Activated CD8-positive, alpha-beta memory T cell treated with anti-CD3 and anti-CD28 coated beads for 24 hours (primary cell): ENCODE data around the gene COA1.
"Not testable (repeated sequence)": the region's sequence is repeated elsewhere in the genome, so short reads cannot be mapped to it uniquely, and the experiment has no call there.

Source experiments
- DNase-seq: peaks from one replicate; pipeline ENCODE4 v3.0.0-alpha.2; 2020

The COA1 gene

GRCh38 chr7:43625980-43626379 lies 103.3 kb downstream of the COA1 start:
- DNase-seq: no peak

- DNase-seq: peak; percentile 74
Measured at GRCh38 chr7:43625453-43625852, 103.9 kb downstream of the COA1 start.

GRCh38 chr7:43624156-43624555 lies 105.2 kb downstream of the COA1 start:
- DNase-seq: no peak

GRCh38 chr7:43621729-43622448 lies 107.4 kb downstream of the COA1 start:
- DNase-seq: no peak

- DNase-seq: no peak
Measured at GRCh38 chr7:43619213-43620012, 109.9 kb downstream of the COA1 start.

GRCh38 chr7:43618073-43618472 lies 111.2 kb downstream of the COA1 start:
- DNase-seq: no peak

- no peak for DNase-seq
Measured at GRCh38 chr7:43616977-43617376, 112.3 kb downstream of the COA1 start.

GRCh38 chr7:43615558-43616145 lies 113.7 kb downstream of the COA1 start:
- DNase-seq: no peak

- no peak for DNase-seq
Measured at GRCh38 chr7:43612599-43613589, 116.4 kb downstream of the COA1 start.

GRCh38 chr7:43612128-43612527 lies 117.2 kb downstream of the COA1 start:
- DNase-seq: no peak

GRCh38 chr7:43609097-43609496 lies 120.2 kb downstream of the COA1 start:
- DNase-seq: no peak

- no peak for DNase-seq
Measured at GRCh38 chr7:43604251-43604650, 125.1 kb downstream of the COA1 start.

GRCh38 chr7:43602256-43602655 lies 127.1 kb downstream of the COA1 start:
- DNase-seq: no peak

GRCh38 chr7:43600056-43600455 lies 129.3 kb downstream of the COA1 start:
- DNase-seq: no peak

GRCh38 chr7:43596426-43596825 lies 132.9 kb downstream of the COA1 start:
- DNase-seq: not testable (repeated sequence)

GRCh38 chr7:43594020-43594419 lies 135.3 kb downstream of the COA1 start:
- DNase-seq: no peak

- no peak for DNase-seq
Measured at GRCh38 chr7:43593010-43593409, 136.3 kb downstream of the COA1 start.

GRCh38 chr7:43592326-43592725 lies 137.0 kb downstream of the COA1 start:
- no peak for DNase-seq

GRCh38 chr7:43591558-43592180 lies 137.7 kb downstream of the COA1 start:
- no peak for DNase-seq

- DNase-seq: no peak
Measured at GRCh38 chr7:43590862-43591557, 138.3 kb downstream of the COA1 start.

GRCh38 chr7:43589728-43590127 lies 139.6 kb downstream of the COA1 start:
- no peak for DNase-seq
